BJ (cell line): Measurements from ENCODE around the gene CYP2A7. TPM values are rescaled to one million over a fixed set of nuclear protein-coding genes. Genes with fewer than 3 reads are reported as not detected.
"Not testable (repeated sequence)": the region's sequence is repeated elsewhere in the genome, so short reads cannot be mapped to it uniquely, and the experiment has no call there.

Experiments used
- CTCF ChIA-PET: fragments of 350-600 bp; formaldehyde crosslinking; extraction: SDS; loops from one replicate; lab custom pipeline; 2021; ENCODE audit warnings: antibody characterized with exemption, inconsistent platforms; lab: Yijun Ruan, JAX
- POLR2A ChIA-PET: fragments of 300-600 bp; sonication (Branson Sonifier 250); formaldehyde crosslinking; extraction: SDS; loops from one replicate; lab custom pipeline; 2021; ENCODE audit warnings: antibody characterized with exemption; lab: Charles Lee
- DNase-seq: peaks from one replicate; pipeline ENCODE4 v3.0.0-alpha.2; 2011; ENCODE audit warnings: low read depth
- H3K27me3 ChIP-seq: 2 replicates; pipeline ENCODE4 v1.6.0; 2011; ENCODE audit warnings: low read length; ENCODE audit not compliant: control insufficient read depth, insufficient read depth
- H3K36me3 ChIP-seq: 2 replicates; pipeline ENCODE4 v1.5.1; 2011; ENCODE audit warnings: low read length; ENCODE audit not compliant: control insufficient read depth, insufficient read depth
- H3K4me3 ChIP-seq: 2 replicates; pipeline ENCODE4 v1.5.1; 2011; ENCODE audit warnings: low read depth, mild to moderate bottlenecking, control low read depth, low read length
- CTCF ChIP-seq: IDR thresholded peaks from 2 replicates; pipeline ENCODE4 v1.5.1; 2011; ENCODE audit warnings: low read depth, mild to moderate bottlenecking, control low read depth, inconsistent platforms, low read length, moderate library complexity; ENCODE audit not compliant: insufficient read depth
- polyA minus RNA-seq: library from RNA; depleted of rRNA, polyadenylated mRNA; stranded (reverse); fragments of >200 nt; gene quantifications from 2 replicates; pipeline ENCODE4 v1.2.3, GENCODE V29; 2011; rRNA and poly(A)+ RNA removed
- polyA plus RNA-seq: library from polyadenylated mRNA; depleted of rRNA; stranded (reverse); fragments of >200 nt; gene quantifications from 2 replicates; pipeline ENCODE4 v1.2.3, GENCODE V29; 2011; rRNA removed

Gene CYP2A7
- polyA plus RNA-seq (not detected in 2 replicates), polyA minus RNA-seq (not detected in 2 replicates)

GRCh38 chr19:40882062-40882461, at the start of gene CYP2A7:
CYP2A7 (minus strand) TSS chr19:40882231; CDS start chr19:40882210, 21 bp downstream.
- DNase-seq, H3K4me3 ChIP-seq, CTCF ChIA-PET, H3K36me3 ChIP-seq, POLR2A ChIA-PET, H3K27me3 ChIP-seq: not testable (repeated sequence)

GRCh38 chr19:40930799-40931198, 48.8 kb upstream of the CYP2A7 start:
- CTCF ChIA-PET, DNase-seq, POLR2A ChIA-PET, H3K4me3 ChIP-seq, H3K27me3 ChIP-seq, H3K36me3 ChIP-seq: not testable (repeated sequence)

- DNase-seq, CTCF ChIA-PET, H3K36me3 ChIP-seq, H3K4me3 ChIP-seq, H3K27me3 ChIP-seq, POLR2A ChIA-PET: not testable (repeated sequence)
These were observed 47.9 kb upstream of the CYP2A7 start for GRCh38 chr19:40929942-40930341.

GRCh38 chr19:40928850-40929249, 46.8 kb upstream of the CYP2A7 start:
- ChIA-PET CTCF (no interaction called here), POLR2A (no interaction called here)
- no peak for TF ChIP-seq CTCF

GRCh38 chr19:40927567-40927966, 45.5 kb upstream of the CYP2A7 start:
- CTCF ChIA-PET: no interaction called here
- H3K27me3 ChIP-seq: no peaks in the 10 kb centered on the region
- no peaks in the 10 kb centered on the region for H3K36me3 ChIP-seq
- POLR2A ChIA-PET: no interaction called here
- no peak overlapping the region for H3K4me3 ChIP-seq
- TF ChIP-seq CTCF: no peak
- no peak for DNase-seq

More at GRCh38 chr19:40928850-40929249, 46.8 kb upstream of the CYP2A7 start:
- Histone ChIP-seq H3K36me3 (no peaks in the 10 kb centered on the region), H3K4me3 (no peak overlapping the region), H3K27me3 (no peaks in the 10 kb centered on the region)
- DNase-seq: no peak

- H3K36me3 ChIP-seq, CTCF ChIA-PET, DNase-seq, POLR2A ChIA-PET, H3K27me3 ChIP-seq, H3K4me3 ChIP-seq: not testable (repeated sequence)
These were observed 44.2 kb upstream of the CYP2A7 start for GRCh38 chr19:40926276-40926675.

- no peaks in the 10 kb centered on the region for H3K27me3 ChIP-seq
- no peak overlapping the region for H3K4me3 ChIP-seq
- CTCF ChIA-PET: interaction anchor here (0.5 kb wide), 1 partner anchor 221 kb away, joined by 3 read pairs; no protein-coding TSS in a partner anchor
- POLR2A ChIA-PET: no interaction called here
- TF ChIP-seq CTCF: no peak
- no peak for DNase-seq
- H3K36me3 ChIP-seq: no peaks in the 10 kb centered on the region
These were observed 41.9 kb upstream of the CYP2A7 start for GRCh38 chr19:40923934-40924391.

GRCh38 chr19:40922237-40923160, 40.5 kb upstream of the CYP2A7 start:
- POLR2A ChIA-PET, H3K4me3 ChIP-seq, H3K27me3 ChIP-seq, H3K36me3 ChIP-seq, DNase-seq: not testable (repeated sequence)
- CTCF ChIA-PET: interaction anchor here (0.7 kb wide), 1 partner anchor 201 kb away, joined by 3 read pairs; no protein-coding TSS in a partner anchor
